H1 (cell line): ENCODE measurements around the gene APOBEC2. TPM values are rescaled to one million over a fixed set of nuclear protein-coding genes. Genes with fewer than 3 reads are reported as not detected.
"Not testable (repeated sequence)": the region's sequence is repeated elsewhere in the genome, so short reads cannot be mapped to it uniquely, and the experiment has no call there.

Experiments
- CTCF ChIA-PET: fragments of 300-600 bp; sonication (Branson Sonifier 250); formaldehyde crosslinking; loops from one replicate; lab custom pipeline; 2021; ENCODE audit not compliant: partially characterized antibody; lab: Charles Lee
- POLR2A ChIA-PET: fragments of 300-600 bp; sonication (Branson Sonifier 250); formaldehyde crosslinking; loops from one replicate; lab custom pipeline; 2021; ENCODE audit warnings: inconsistent platforms; ENCODE audit not compliant: partially characterized antibody; lab: Charles Lee
- DNase-seq, 2 experiments: peaks; one replicate each; pipeline versions ENCODE4 v3.0.0 to v3.0.0-alpha.2; 2010 to 2022; ENCODE audit warnings: low spot score in 2 of 2, low read depth in 1 of 2, mixed read lengths in 1 of 2
- FAIRE-seq: peaks from 2 replicates; lab custom pipeline; 2011; peaks lifted over from hg19 to GRCh38; lab: Jason Lieb, UNC
- H2AFZ ChIP-seq: 2 replicates; pipeline ENCODE4 v1.8.1; 2012; ENCODE audit warnings: low read length, inconsistent platforms
- H2AK5ac ChIP-seq: 2 replicates; pipeline ENCODE4 v1.6.1; 2013; ENCODE audit warnings: low read depth, low read length
- H2BK120ac ChIP-seq: replicated peaks from 2 replicates; pipeline ENCODE3; 2013; ENCODE audit warnings: low read depth, low read length, inconsistent platforms
- H2BK12ac ChIP-seq: 2 replicates; pipeline ENCODE4 v1.6.1; 2013; ENCODE audit warnings: low read depth, low read length
- H2BK15ac ChIP-seq: 2 replicates; pipeline ENCODE4 v1.6.1; 2013; ENCODE audit warnings: low read length
- H2BK20ac ChIP-seq: 2 replicates; pipeline ENCODE4 v1.6.1; 2013; ENCODE audit warnings: low read length
- H2BK5ac ChIP-seq: 2 replicates; pipeline ENCODE4 v1.6.1; 2013; ENCODE audit warnings: low read depth, low read length
- H3K14ac ChIP-seq: 2 replicates; pipeline ENCODE4 v1.6.1; 2013; ENCODE audit warnings: inconsistent platforms; ENCODE audit not compliant: insufficient read length
- H3K18ac ChIP-seq: 2 replicates; pipeline ENCODE4 v1.6.1; 2013; ENCODE audit warnings: low read length; ENCODE audit errors: extremely low read depth
- H3K23ac ChIP-seq: 2 replicates; pipeline ENCODE4 v1.6.1; 2013; ENCODE audit warnings: inconsistent platforms; ENCODE audit not compliant: insufficient read length
- H3K23me2 ChIP-seq: 2 replicates; pipeline ENCODE4 v1.6.1; 2013; ENCODE audit warnings: low read depth, low read length
- H3K27ac ChIP-seq: 2 replicates; pipeline ENCODE4 v1.6.1; 2011; ENCODE audit warnings: low read depth, low read length, inconsistent platforms
- H3K27me3 ChIP-seq, 4 experiments: replicated peaks in 1 of 4; 1 replicate in 1 of 4; 2 replicates in 3 of 4; pipeline versions ENCODE4 v1.6.1 to v1.8.1; 2011 to 2013; ENCODE audit warnings: low read length in 3 of 4, mild to moderate bottlenecking in 3 of 4, inconsistent platforms in 2 of 4, mixed read lengths in 2 of 4, moderate library complexity in 1 of 4; ENCODE audit not compliant: control insufficient read depth in 3 of 4, insufficient read depth in 3 of 4; ENCODE audit errors: extremely low read depth in 1 of 4
- H3K36me3 ChIP-seq, 4 experiments: 2 replicates each; pipeline versions ENCODE4 v1.6.1 to v1.8.1; 2011 to 2013; ENCODE audit warnings: mild to moderate bottlenecking in 4 of 4, low read length in 3 of 4, moderate library complexity in 2 of 4, control low read depth in 1 of 4, inconsistent platforms in 1 of 4; ENCODE audit not compliant: insufficient read depth in 4 of 4, control insufficient read depth in 2 of 4
- H3K4ac ChIP-seq: replicated peaks from 2 replicates; pipeline ENCODE3; 2013; ENCODE audit warnings: low read length, low read depth, mixed read lengths, inconsistent platforms; ENCODE audit not compliant: insufficient read length
- H3K4me1 ChIP-seq, 4 experiments: replicated peaks in 1 of 4; 1 replicate in 1 of 4; 2 replicates in 3 of 4; pipeline versions ENCODE4 v1.6.1 to v1.8.1; 2011 to 2013; ENCODE audit warnings: low read length in 3 of 4, inconsistent platforms in 2 of 4, mixed read lengths in 1 of 4; ENCODE audit not compliant: insufficient read depth in 4 of 4, control insufficient read depth in 3 of 4
- H3K4me2 ChIP-seq, 2 experiments: 2 replicates each; pipeline versions ENCODE4 v1.6.1 to v1.8.1; 2011 to 2013; ENCODE audit warnings: low read depth in 2 of 2, low read length in 2 of 2, control low read depth in 1 of 2, inconsistent platforms in 1 of 2, mild to moderate bottlenecking in 1 of 2; ENCODE audit not compliant: insufficient read depth in 1 of 2
- H3K4me3 ChIP-seq, 4 experiments: fragments of 200-600, 300-600 bp in 1 of 4; sonication (generic), shearing (Covaris generic), sonication (Bioruptor Twin) in 1 of 4; 2 replicates each; pipeline versions ENCODE4 v1.5.1 to v1.8.1; 2011 to 2016; ENCODE audit warnings: low read length in 4 of 4, low read depth in 3 of 4, control low read depth in 2 of 4, inconsistent platforms in 2 of 4, mild to moderate bottlenecking in 2 of 4, mixed read lengths in 1 of 4, moderate library complexity in 1 of 4; ENCODE audit not compliant: insufficient read depth in 2 of 4; ENCODE audit errors: extremely low read depth in 1 of 4
- H3K56ac ChIP-seq: replicated peaks from 2 replicates; pipeline ENCODE3; 2013; ENCODE audit warnings: low read depth, mild to moderate bottlenecking, mixed read lengths, low read length, inconsistent platforms; ENCODE audit not compliant: insufficient read length
- H3K79me1 ChIP-seq: 2 replicates; pipeline ENCODE4 v1.6.1; 2013; ENCODE audit warnings: low read depth, low read length, control low read depth
- H3K79me2 ChIP-seq, 2 experiments: 2 replicates each; pipeline versions ENCODE4 v1.6.1 to v1.8.1; 2012 to 2013; ENCODE audit warnings: low read length in 2 of 2, mild to moderate bottlenecking in 2 of 2, inconsistent platforms in 1 of 2; ENCODE audit not compliant: insufficient read depth in 2 of 2, control insufficient read depth in 1 of 2
- H3K9ac ChIP-seq, 4 experiments: replicated peaks in 1 of 4; 1 replicate in 1 of 4; 2 replicates in 3 of 4; pipeline versions ENCODE4 v1.6.1 to v1.8.1; 2011 to 2013; ENCODE audit warnings: low read depth in 3 of 4, low read length in 3 of 4, control low read depth in 2 of 4, mild to moderate bottlenecking in 2 of 4, moderate library complexity in 2 of 4, inconsistent platforms in 1 of 4; ENCODE audit errors: extremely low read depth in 1 of 4
- H3K9me3 ChIP-seq, 2 experiments: 2 replicates each; pipeline versions ENCODE4 v1.6.1 to v1.8.1; 2012 to 2013; ENCODE audit warnings: mild to moderate bottlenecking in 2 of 2, moderate library complexity in 2 of 2, control low read depth in 1 of 2, inconsistent platforms in 1 of 2, low read depth in 1 of 2, low read length in 1 of 2, mixed read lengths in 1 of 2; ENCODE audit not compliant: insufficient read depth in 2 of 2
- H4K20me1 ChIP-seq, 2 experiments: replicated peaks in 1 of 2; 2 replicates each; pipeline versions ENCODE3 to v1.8.1; 2011 to 2013; ENCODE audit warnings: inconsistent platforms in 2 of 2, low read length in 2 of 2, mild to moderate bottlenecking in 1 of 2; ENCODE audit not compliant: insufficient read depth in 2 of 2, control insufficient read depth in 1 of 2
- H4K5ac ChIP-seq: 2 replicates; pipeline ENCODE4 v1.6.1; 2013; ENCODE audit warnings: low read length, low read depth, mixed read lengths, inconsistent platforms; ENCODE audit not compliant: insufficient read length
- H4K8ac ChIP-seq: 2 replicates; pipeline ENCODE4 v1.8.0; 2013; ENCODE audit warnings: mild to moderate bottlenecking, moderate library complexity, low read length, inconsistent platforms; ENCODE audit not compliant: insufficient read depth; ENCODE audit errors: extremely low read depth
- H4K91ac ChIP-seq: replicated peaks from 2 replicates; pipeline ENCODE3; 2013; ENCODE audit warnings: low read length, mixed read lengths, inconsistent platforms; ENCODE audit not compliant: insufficient read length
- WGBS, 2 experiments: shearing (Covaris generic) in 1 of 2; methylation state at CpG; one replicate each; pipeline versions ENCODE4 v1.1.6 to v1.1.7; 2013 to 2015; ENCODE audit warnings: low lambda C conversion rate in 2 of 2, mixed read lengths in 2 of 2, inconsistent platforms in 1 of 2, low coverage in 1 of 2, missing lambda C conversion rate in 1 of 2; ENCODE audit not compliant: insufficient replicate concordance in 2 of 2, insufficient coverage in 1 of 2, insufficient read length in 1 of 2; ENCODE audit errors: extremely low coverage in 1 of 2, missing lambda C conversion rate in 1 of 2; 5-methylcytosine and 5-hydroxymethylcytosine counted together
- polyA plus RNA-seq, 7 experiments: library from polyadenylated mRNA; depleted of rRNA in 3 of 7; stranded (reverse) in 5 of 7; unstranded in 2 of 7; fragments of >200 nt in 5 of 7; fragments of 200-250 nt in 2 of 7; gene quantifications; 1 replicate in 5 of 7; 2 replicates in 1 of 7; 4 replicates in 1 of 7; pipeline versions ENCODE4 v1.2.1 to v1.2.3, GENCODE V29; 2011 to 2013; ENCODE audit warnings: missing spikeins in 2 of 7, mixed read lengths in 2 of 7
- total RNA-seq: library from RNA; stranded (reverse); fragmentation: NEBNext Ultra II Directional; extraction: Animal tissue kit (Norgen Biotek cat#: 25700); gene quantifications from 2 replicates; pipeline ENCODE4 v1.2.1, GENCODE V29; 2021

Gene APOBEC2
- total and polyA plus RNA-seq, 2 of the 8 experiments (the other 6 are each of a cell fraction or from before 2014, with no cell fraction given): not detected

DNA sequence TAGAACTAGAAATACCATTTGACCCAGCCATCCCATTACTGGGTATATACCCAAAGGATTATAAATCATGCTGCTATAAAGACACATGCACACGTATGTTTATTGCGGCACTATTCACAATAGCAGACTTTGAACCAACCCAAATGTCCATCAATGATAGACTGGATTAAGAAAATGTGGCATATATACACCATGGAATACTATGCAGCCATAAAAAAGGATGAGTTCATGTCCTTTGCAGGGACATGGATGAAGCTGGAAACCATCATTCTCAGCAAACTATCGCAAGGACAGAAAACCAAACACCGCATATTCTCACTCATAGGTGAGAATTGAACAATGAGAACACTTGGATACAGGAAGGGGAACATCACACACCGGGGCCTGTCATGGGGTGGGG is 37.1 kb upstream of the APOBEC2 start:
- H3K79me1 ChIP-seq, H3K79me2 ChIP-seq, H3K9ac ChIP-seq, DNase-seq, H2BK5ac ChIP-seq, H3K4ac ChIP-seq, H3K14ac ChIP-seq, H2BK120ac ChIP-seq, H3K56ac ChIP-seq, H3K4me3 ChIP-seq, H4K8ac ChIP-seq, H4K5ac ChIP-seq, H3K4me1 ChIP-seq, FAIRE-seq, H3K18ac ChIP-seq, H3K23me2 ChIP-seq, H3K23ac ChIP-seq, H4K20me1 ChIP-seq, H3K36me3 ChIP-seq, H3K4me2 ChIP-seq, H2BK15ac ChIP-seq, H3K27ac ChIP-seq, H3K27me3 ChIP-seq, H3K9me3 ChIP-seq, H4K91ac ChIP-seq, H2BK20ac ChIP-seq, H2BK12ac ChIP-seq, POLR2A ChIA-PET, H2AFZ ChIP-seq, H2AK5ac ChIP-seq: not testable (repeated sequence)
- CTCF ChIA-PET: interaction anchor here (4.8 kb wide), 1 partner anchor 12 kb away, joined by 37 read pairs; no protein-coding TSS in a partner anchor
- 92% methylated on average over 5 of the region's 5 CpGs; no CpG with 5 or more reads in 1 of the 2 experiments for WGBS, 2 experiments
